Neural cell (in vitro differentiated cells): ENCODE results near the gene LSAMP. TPM values are rescaled to one million over a fixed set of nuclear protein-coding genes. Genes with fewer than 3 reads are reported as not detected.

ENCODE experiments used
- H2AFZ ChIP-seq: fragments of 200-600, 300-800 bp; sonication (generic), shearing (Covaris generic); 2 replicates; pipeline ENCODE4 v1.6.0; 2014; ENCODE audit warnings: low read depth, mild to moderate bottlenecking, antibody characterized with exemption, low read length, moderate library complexity
- H3F3A ChIP-seq: fragments of 200-600 bp; shearing (Covaris generic); 2 replicates; pipeline ENCODE4 v1.6.1; 2016; ENCODE audit warnings: mild to moderate bottlenecking, moderate library complexity, mixed read lengths, antibody characterized with exemption, low read length; ENCODE audit not compliant: insufficient read depth, poor library complexity, severe bottlenecking
- H3K27ac ChIP-seq: fragments of 200-600, 300-800 bp; sonication (generic), shearing (Covaris generic); 2 replicates; pipeline ENCODE4 v1.5.1; 2014; ENCODE audit warnings: mild to moderate bottlenecking, low read length, moderate library complexity
- H3K27me3 ChIP-seq: fragments of 300-800, 200-600 bp; sonication (generic), shearing (Covaris generic); 2 replicates; pipeline ENCODE4 v1.6.0; 2014; ENCODE audit warnings: mild to moderate bottlenecking, low read depth, low read length, moderate library complexity; ENCODE audit not compliant: insufficient read depth
- H3K36me3 ChIP-seq: fragments of 300-800, 200-600 bp; sonication (generic), shearing (Covaris generic); 2 replicates; pipeline ENCODE4 v1.5.1; 2014; ENCODE audit warnings: mild to moderate bottlenecking, antibody characterized with exemption, low read length, moderate library complexity; ENCODE audit not compliant: insufficient read depth
- H3K4me2 ChIP-seq: fragments of 300-800, 200-600 bp; sonication (generic), shearing (Covaris generic); 2 replicates; pipeline ENCODE4 v1.6.0; 2014; ENCODE audit warnings: mild to moderate bottlenecking, low read length
- H3K4me3 ChIP-seq: fragments of 300-800, 200-600 bp; sonication (generic), shearing (Covaris generic); 2 replicates; pipeline ENCODE4 v1.5.1; 2014; ENCODE audit warnings: mild to moderate bottlenecking, low read length, moderate library complexity
- H3K79me2 ChIP-seq: fragments of 200-600 bp; shearing (Covaris generic); replicated peaks from 2 replicates; pipeline ENCODE4 v1.6.0; 2014; ENCODE audit warnings: mild to moderate bottlenecking, low read length, moderate library complexity; ENCODE audit not compliant: insufficient read depth
- H3K9ac ChIP-seq: fragments of 300-800, 200-600 bp; sonication (generic), shearing (Covaris generic); 2 replicates; pipeline ENCODE4 v1.6.1; 2016; ENCODE audit warnings: mild to moderate bottlenecking, low read length, mixed read lengths
- H3K9me2 ChIP-seq: fragments of 200-600 bp; shearing (Covaris generic); 2 replicates; pipeline ENCODE4 v1.6.1; 2016; ENCODE audit warnings: mild to moderate bottlenecking, low read length, mixed read lengths; ENCODE audit not compliant: insufficient read depth
- H3K9me3 ChIP-seq: fragments of 200-600, 300-800 bp; sonication (generic), shearing (Covaris generic); 2 replicates; pipeline ENCODE4 v1.6.1; 2016; ENCODE audit warnings: mild to moderate bottlenecking, mixed run types, low read length, moderate library complexity, mixed read lengths
- H4K20me1 ChIP-seq: fragments of 200-600 bp; shearing (Covaris generic); 2 replicates; pipeline ENCODE4 v1.6.1; 2016; ENCODE audit warnings: mild to moderate bottlenecking, mixed run types; ENCODE audit not compliant: insufficient read depth
- EP300 ChIP-seq: fragments of 450-650 bp; conservative IDR thresholded peaks from 2 replicates; pipeline ENCODE4 v1.6.1; 2014; ENCODE audit warnings: antibody characterized with exemption, mild to moderate bottlenecking, moderate library complexity; ENCODE audit not compliant: poor library complexity, severe bottlenecking
- EZH2 ChIP-seq: fragments of 200-600, 300-800 bp; shearing (Covaris generic), sonication (generic); IDR thresholded peaks from 2 replicates; pipeline ENCODE4 v1.6.1; 2014; ENCODE audit warnings: antibody characterized with exemption, low read length, borderline replicate concordance, mild to moderate bottlenecking; ENCODE audit not compliant: insufficient read depth, poor library complexity, severe bottlenecking
- MXI1 ChIP-seq: fragments of 450-650 bp; conservative IDR thresholded peaks from 2 replicates; pipeline ENCODE4 v1.6.1; 2014; ENCODE audit warnings: antibody characterized with exemption, mild to moderate bottlenecking; ENCODE audit not compliant: poor library complexity, severe bottlenecking
- POLR2AphosphoS5 ChIP-seq: IDR thresholded peaks from 2 replicates; pipeline ENCODE4 v1.6.1; 2012
- RAD21 ChIP-seq: fragments of 450-650 bp; conservative IDR thresholded peaks from 2 replicates; pipeline ENCODE4 v1.6.1; 2014; ENCODE audit warnings: antibody characterized with exemption, mild to moderate bottlenecking, moderate library complexity
- SMC3 ChIP-seq: fragments of 450-650 bp; conservative IDR thresholded peaks from 2 replicates; pipeline ENCODE4 v1.6.1; 2014; ENCODE audit warnings: antibody characterized with exemption, mild to moderate bottlenecking, moderate library complexity; ENCODE audit not compliant: poor library complexity
- TAF1 ChIP-seq: IDR thresholded peaks from 2 replicates; pipeline ENCODE4 v1.6.1; 2012; ENCODE audit warnings: low read depth
- polyA plus RNA-seq: library from polyadenylated mRNA; depleted of rRNA; stranded (reverse); fragments of >200 nt; gene quantifications from 2 replicates; pipeline ENCODE4 v1.2.3, GENCODE V29; 2014
- TF ChIP-seq, protein P1 (sequence below): IDR thresholded peaks from 2 replicates; pipeline ENCODE4 v1.6.1; 2012; ENCODE audit warnings: borderline replicate concordance
- TF ChIP-seq, protein P2 (sequence below): fragments of 450-650 bp; IDR thresholded peaks from 2 replicates; pipeline ENCODE4 v1.5.1; 2014; ENCODE audit warnings: antibody characterized with exemption, mild to moderate bottlenecking, moderate library complexity; ENCODE audit not compliant: poor library complexity, severe bottlenecking

Gene LSAMP
- polyA plus RNA-seq, 1 donor from 2014 or later: 93.6 TPM

DNA sequence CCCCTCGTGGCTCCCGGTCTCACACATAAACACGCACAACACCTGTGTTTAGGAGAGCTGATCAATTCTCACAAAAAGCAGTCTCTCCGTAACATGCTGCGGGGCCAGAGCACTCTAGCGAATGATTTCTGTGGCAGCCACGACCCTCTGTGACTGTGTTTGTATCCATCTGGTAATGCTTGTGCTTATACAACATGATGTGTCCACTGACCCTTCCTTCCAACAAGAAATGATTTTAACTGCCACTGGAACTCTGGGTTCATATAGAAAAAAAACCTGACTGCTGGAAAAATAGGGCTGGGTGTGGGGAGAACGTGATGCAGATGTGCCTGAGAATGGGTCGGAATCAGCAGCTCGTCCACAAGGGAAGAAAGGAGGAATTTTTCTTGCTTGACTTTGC, 411.8 kb downstream of the LSAMP start:
- no peaks in the 10 kb centered on the region for H3K9me2 ChIP-seq
- H3K27me3 ChIP-seq: no peaks in the 10 kb centered on the region
- no peak overlapping the region for H3K27ac ChIP-seq
- no peak for TF ChIP-seq SMC3
- H3K9ac ChIP-seq: no peak overlapping the region
- H3K36me3 ChIP-seq: no peaks in the 10 kb centered on the region
- H2AFZ ChIP-seq: no peak overlapping the region
- no peak overlapping the region for H3K4me3 ChIP-seq
- no peak overlapping the region for H3K4me2 ChIP-seq
- H4K20me1 ChIP-seq: no peaks in the 10 kb centered on the region
- no peaks in the 10 kb centered on the region for H3F3A ChIP-seq
- no peaks in the 10 kb centered on the region for H3K9me3 ChIP-seq
- H3K79me2 ChIP-seq: no peaks in the 10 kb centered on the region

DNA sequence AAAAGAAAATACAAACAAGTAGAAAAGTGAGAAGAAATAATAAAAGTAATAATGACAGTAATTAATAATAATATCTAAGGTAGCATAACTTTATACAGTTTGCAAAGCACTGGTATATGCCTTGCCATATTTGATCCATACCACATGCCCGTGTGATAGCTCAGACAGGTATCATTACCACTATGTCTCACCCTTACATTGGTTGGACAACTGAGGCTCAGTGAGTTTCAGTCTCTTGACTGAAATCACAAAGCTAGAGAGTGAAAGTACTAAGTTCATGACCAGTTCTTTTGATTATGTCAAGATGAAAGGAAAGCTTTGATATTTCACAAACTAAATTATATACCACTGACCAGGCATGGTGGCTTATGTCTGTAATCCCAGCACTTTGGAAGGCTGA, 413.1 kb downstream of the LSAMP start:
- Histone ChIP-seq H3K9me2 (no peaks in the 10 kb centered on the region), H3K79me2 (no peaks in the 10 kb centered on the region), H3K36me3 (no peaks in the 10 kb centered on the region), H3K9ac (no peak overlapping the region), H2AFZ (no peak overlapping the region), H3K9me3 (no peaks in the 10 kb centered on the region), H3K27ac (no peak overlapping the region), H3K27me3 (no peaks in the 10 kb centered on the region), H3K4me3 (no peak overlapping the region), H3K4me2 (no peak overlapping the region), H3F3A (no peaks in the 10 kb centered on the region), H4K20me1 (no peaks in the 10 kb centered on the region)
- TF ChIP-seq, protein P1, sequence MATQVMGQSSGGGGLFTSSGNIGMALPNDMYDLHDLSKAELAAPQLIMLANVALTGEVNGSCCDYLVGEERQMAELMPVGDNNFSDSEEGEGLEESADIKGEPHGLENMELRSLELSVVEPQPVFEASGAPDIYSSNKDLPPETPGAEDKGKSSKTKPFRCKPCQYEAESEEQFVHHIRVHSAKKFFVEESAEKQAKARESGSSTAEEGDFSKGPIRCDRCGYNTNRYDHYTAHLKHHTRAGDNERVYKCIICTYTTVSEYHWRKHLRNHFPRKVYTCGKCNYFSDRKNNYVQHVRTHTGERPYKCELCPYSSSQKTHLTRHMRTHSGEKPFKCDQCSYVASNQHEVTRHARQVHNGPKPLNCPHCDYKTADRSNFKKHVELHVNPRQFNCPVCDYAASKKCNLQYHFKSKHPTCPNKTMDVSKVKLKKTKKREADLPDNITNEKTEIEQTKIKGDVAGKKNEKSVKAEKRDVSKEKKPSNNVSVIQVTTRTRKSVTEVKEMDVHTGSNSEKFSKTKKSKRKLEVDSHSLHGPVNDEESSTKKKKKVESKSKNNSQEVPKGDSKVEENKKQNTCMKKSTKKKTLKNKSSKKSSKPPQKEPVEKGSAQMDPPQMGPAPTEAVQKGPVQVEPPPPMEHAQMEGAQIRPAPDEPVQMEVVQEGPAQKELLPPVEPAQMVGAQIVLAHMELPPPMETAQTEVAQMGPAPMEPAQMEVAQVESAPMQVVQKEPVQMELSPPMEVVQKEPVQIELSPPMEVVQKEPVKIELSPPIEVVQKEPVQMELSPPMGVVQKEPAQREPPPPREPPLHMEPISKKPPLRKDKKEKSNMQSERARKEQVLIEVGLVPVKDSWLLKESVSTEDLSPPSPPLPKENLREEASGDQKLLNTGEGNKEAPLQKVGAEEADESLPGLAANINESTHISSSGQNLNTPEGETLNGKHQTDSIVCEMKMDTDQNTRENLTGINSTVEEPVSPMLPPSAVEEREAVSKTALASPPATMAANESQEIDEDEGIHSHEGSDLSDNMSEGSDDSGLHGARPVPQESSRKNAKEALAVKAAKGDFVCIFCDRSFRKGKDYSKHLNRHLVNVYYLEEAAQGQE: no peak

DNA sequence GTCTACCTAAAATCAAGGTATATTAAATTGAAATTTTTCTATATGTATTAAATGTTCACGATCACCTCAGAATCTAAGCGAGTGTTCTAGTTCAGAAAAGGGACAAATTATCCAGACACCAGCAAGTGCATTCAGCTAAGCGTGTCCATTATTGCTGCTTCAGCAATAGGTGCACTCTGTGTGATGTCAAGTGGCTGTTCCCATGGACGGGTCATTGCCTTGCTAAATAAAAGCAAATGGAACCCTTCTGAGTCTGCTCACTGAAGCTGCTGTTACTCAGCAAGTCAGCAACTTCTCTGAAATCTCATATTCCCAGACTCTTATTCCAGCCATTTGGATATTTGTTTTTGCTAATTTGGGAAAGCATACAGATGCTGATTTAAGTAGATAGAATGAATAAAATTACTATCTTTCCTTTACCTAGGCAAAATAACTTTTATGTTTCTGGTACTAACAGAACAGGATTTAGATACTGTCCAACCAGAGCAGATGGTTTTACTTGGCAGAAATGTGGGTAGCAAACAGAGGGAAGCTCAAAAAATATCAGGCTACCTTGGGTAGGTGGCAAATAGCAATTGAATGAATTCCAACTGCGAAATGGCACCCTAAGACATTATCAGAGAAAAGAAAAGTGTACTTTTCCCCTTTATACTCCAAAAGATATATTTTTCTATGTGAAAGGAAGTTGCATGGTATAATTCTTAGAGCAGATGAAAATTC, 415.0 kb downstream of the LSAMP start:
- Histone ChIP-seq H3K27ac (no peak overlapping the region), H2AFZ (no peak overlapping the region), H3K36me3 (no peaks in the 10 kb centered on the region), H3K4me3 (no peak overlapping the region), H3F3A (no peaks in the 10 kb centered on the region), H4K20me1 (no peaks in the 10 kb centered on the region), H3K9me3 (no peaks in the 10 kb centered on the region), H3K4me2 (no peak overlapping the region), H3K27me3 (no peaks in the 10 kb centered on the region), H3K79me2 (no peaks in the 10 kb centered on the region), H3K9ac (no peak overlapping the region), H3K9me2 (no peaks in the 10 kb centered on the region)
- TF ChIP-seq, protein P2, sequence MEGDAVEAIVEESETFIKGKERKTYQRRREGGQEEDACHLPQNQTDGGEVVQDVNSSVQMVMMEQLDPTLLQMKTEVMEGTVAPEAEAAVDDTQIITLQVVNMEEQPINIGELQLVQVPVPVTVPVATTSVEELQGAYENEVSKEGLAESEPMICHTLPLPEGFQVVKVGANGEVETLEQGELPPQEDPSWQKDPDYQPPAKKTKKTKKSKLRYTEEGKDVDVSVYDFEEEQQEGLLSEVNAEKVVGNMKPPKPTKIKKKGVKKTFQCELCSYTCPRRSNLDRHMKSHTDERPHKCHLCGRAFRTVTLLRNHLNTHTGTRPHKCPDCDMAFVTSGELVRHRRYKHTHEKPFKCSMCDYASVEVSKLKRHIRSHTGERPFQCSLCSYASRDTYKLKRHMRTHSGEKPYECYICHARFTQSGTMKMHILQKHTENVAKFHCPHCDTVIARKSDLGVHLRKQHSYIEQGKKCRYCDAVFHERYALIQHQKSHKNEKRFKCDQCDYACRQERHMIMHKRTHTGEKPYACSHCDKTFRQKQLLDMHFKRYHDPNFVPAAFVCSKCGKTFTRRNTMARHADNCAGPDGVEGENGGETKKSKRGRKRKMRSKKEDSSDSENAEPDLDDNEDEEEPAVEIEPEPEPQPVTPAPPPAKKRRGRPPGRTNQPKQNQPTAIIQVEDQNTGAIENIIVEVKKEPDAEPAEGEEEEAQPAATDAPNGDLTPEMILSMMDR: no peak
- TF ChIP-seq TAF1 (no peak), POLR2AphosphoS5 (no peak), MXI1 (no peak), SMC3 (no peak), EZH2 (no peak), RAD21 (no peak), EP300 (no peak)
- TF ChIP-seq, protein P1: no peak
